GM18505 (cell line): ENCODE data around the gene FAM204A.

Experiments used
- ATAC-seq: cut with Tn5 transposase; IDR thresholded peaks from one replicate; pipeline ENCODE4 v1.9.1; 2021; ENCODE audit not compliant: unreplicated experiment
- POLR2A ChIP-seq: IDR thresholded peaks from 4 replicates; pipeline ENCODE4 v1.6.1; 2011; ENCODE audit warnings: borderline replicate concordance; ENCODE audit not compliant: insufficient read depth, insufficient read length; ENCODE audit errors: extremely low read depth

The FAM204A gene

DNA sequence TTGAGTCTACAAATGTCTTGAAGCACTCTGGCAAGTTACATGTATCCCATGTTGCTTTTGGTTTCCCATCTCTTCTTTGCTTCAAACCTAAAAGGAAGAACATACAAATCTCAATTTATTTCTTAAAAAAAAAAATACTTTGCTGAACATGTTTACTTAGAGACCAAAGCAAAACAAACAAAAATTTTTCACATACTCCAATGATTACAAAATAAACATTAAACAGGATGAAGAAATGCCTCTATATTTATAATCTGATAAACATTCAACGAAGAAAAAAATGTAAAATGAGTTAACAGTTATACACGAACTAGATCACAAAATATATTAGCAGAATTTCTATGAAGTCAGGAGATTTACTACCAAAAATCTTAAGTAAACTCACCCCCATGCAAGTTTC, 31.3 kb downstream of the FAM204A start:
- TF ChIP-seq POLR2A: no peak
- no peak for ATAC-seq

DNA sequence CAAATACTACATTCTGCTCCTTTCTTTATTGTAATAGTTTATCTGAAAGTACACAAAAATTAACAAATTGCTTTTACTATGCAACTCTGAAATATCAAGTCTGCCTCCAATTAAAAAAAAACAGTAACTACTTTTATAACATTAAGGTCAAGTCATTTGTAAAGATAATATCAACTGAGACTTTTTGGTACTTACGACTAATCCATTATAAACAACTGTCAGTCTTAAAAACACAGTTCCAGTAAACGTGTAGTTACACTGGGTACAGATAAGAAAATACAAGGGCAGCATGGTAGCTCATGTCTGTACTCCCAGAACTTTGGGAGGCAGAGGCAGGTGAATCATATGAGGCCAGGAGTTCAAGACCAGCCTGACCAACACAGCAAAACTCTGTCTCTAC, 32.2 kb downstream of the FAM204A start:
- TF ChIP-seq POLR2A: no peak

GRCh38 chr10:118308664-118309063, 33.5 kb downstream of the FAM204A start:
- no peak for TF ChIP-seq POLR2A
- ATAC-seq: no peak

More for the DNA sequence above, 32.2 kb downstream of the FAM204A start:
- ATAC-seq: no peak

DNA sequence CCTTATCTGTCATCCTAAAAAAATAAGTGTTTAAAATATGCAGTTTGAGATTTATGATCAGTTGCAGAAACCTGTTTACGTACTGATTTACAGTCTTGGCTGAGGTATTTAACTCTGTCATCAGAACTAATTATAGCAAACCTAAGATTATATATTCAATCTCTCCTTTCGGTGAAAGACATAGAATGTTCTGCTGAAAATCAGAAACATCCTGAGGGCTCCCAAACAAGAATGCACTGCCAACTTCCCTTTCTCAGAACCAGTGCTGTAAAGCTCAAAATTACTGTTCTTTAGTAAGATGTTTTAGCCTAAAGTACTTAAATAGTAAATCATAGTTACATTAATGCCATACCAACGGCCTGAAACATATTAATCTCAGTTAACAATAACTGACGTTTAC, 34.3 kb downstream of the FAM204A start:
- ATAC-seq: no peak
- TF ChIP-seq POLR2A: no peak

DNA sequence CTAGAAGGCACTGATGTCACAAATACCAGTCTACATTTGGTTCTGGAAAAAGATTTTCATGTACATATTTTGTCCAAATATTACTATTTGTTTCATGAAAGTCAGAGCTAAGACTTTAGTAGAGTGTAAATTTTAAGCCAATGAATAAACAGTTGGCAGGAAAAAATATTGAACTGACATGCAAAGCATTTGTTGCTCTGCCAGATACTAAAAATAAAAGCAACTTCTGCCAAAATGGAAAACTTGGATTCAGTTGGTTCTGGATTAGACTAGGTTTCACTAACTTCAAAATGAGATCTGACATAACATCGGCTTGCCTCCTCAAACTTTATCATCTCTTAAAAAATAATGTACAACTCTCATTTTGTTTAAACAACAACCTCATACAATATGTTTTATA, 34.9 kb downstream of the FAM204A start:
- ATAC-seq: no peak
- no peak for TF ChIP-seq POLR2A

DNA sequence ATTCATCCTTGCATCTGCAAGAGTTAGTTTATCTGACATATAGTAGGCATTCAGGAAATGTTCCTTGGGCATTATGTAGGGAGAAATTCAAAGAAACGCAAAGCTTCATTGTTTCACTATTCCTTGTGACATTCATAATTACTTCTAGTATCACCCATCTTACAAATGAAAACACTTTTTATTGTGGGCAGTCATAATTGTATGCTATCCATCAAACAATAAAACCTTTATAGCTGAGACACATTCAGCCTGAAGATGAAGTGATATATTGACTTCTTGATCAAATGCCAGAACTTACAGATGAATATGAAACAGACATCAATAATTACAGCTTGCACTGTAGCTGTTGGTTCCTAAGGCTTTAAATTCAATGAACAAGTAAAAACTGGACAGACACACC, 36.4 kb downstream of the FAM204A start:
- ATAC-seq: no peak
- no peak for TF ChIP-seq POLR2A

- no peak for TF ChIP-seq POLR2A
- ATAC-seq: no peak
Measured at GRCh38 chr10:118304521-118304920, 37.6 kb downstream of the FAM204A start.

GRCh38 chr10:118301211-118301610, 40.9 kb downstream of the FAM204A start:
- TF ChIP-seq POLR2A: no peak
- ATAC-seq: no peak

GRCh38 chr10:118300320-118300719, 41.8 kb downstream of the FAM204A start:
- no peak for ATAC-seq
- TF ChIP-seq POLR2A: no peak

GRCh38 chr10:118298787-118299186, 43.3 kb downstream of the FAM204A start:
- TF ChIP-seq POLR2A: no peak
- ATAC-seq: no peak

DNA sequence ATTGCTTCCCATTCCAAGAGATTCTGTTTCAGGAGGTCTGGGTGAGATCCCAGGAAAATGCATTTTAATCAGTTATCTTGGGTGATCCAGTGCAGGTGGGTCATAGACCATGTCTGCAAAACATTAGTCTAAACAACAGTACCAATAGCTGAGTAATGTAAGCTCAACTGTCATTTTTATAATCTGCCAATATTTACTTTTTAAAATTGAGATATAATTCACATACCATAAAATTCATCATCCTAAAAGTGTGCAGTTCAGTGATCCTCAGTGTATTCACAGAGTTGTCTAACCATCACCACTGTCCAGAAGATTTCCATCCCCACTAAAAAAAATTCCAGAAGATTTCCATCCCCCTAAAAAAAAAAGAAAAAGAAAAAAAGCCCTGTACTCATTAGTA, 51.0 kb downstream of the FAM204A start:
- no peak for TF ChIP-seq POLR2A
- no peak for ATAC-seq

DNA sequence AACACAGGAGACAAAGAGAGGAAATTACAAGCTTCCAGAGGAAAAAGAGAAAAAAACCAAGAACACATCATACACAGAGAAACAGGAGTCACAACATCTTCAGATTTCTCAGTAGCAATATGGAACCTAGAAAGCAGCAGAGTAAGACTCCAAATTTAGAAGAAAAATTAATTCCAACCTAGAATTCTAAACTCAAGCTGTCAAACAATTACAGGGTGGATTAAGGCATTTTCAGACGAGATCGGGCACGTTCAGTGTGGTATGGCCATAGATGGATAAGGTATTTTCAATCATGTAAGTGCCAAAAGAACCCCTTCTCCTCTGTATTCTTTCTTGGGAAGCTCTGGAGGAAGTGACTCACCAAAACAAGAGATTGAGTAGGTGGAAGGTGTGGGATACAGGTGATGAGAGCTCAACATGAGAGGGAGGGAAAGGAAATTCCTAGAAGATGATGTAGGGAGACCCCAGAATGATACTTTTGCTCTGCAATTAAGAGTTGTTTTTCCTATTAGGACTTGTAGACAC, 51.6 kb downstream of the FAM204A start:
- TF ChIP-seq POLR2A: no peak
- ATAC-seq: no peak

DNA sequence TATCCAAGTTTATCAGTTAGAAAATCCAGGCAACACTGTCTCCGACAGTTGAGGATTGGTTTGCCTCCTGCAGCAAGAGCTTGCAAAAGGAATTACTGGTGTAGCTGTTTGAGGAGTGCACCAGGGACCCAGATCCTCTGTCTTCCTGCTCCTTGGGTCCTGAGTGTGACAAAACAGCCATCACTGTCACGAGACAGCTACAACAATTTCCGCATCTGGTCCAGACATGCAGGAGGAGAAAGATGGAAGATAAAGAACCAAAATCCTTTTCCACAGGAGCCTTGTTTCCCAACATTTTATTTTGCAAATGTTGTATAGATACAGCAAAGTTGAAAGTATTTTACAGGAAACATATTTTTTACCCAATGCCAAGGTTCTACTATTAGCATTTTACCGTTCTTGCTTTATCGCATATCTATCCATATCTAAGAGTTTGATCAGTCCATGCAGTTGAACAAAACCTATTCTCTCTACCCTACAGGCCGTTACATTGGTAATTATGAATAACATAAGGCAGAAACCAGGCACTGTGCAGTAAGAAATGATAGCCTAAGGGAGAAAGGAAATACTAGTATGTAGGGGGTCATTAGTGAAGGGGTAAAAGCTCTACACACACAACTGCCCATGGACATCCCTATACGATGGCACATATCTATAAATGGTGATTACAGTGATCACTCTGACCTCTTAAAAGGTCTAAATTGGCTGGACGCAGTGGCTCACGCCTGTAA, 54.9 kb downstream of the FAM204A start:
- no peak for ATAC-seq
- TF ChIP-seq POLR2A: no peak

GRCh38 chr10:118286051-118286838, 55.9 kb downstream of the FAM204A start:
- TF ChIP-seq POLR2A: no peak
- no peak for ATAC-seq
